ENCODE data around the gene TSPAN4. TPM values are rescaled to one million over a fixed set of nuclear protein-coding genes. Genes with fewer than 3 reads are reported as not detected.

TSPAN4 gene
- total and polyA plus RNA-seq, 9 of the 15 experiments (the other 6 are each of a cell fraction or from before 2014, with no cell fraction given) = 0.07 to 31.0 (median 15.7) TPM

GRCh38 chr11:830295-831117 is 12.1 kb upstream of the TSPAN4 start:
- no peaks in the 10 kb centered on the region for H3K27me3 ChIP-seq (ENCODE audit: control insufficient read depth in 2 of 2, insufficient read depth in 2 of 2, low read length in 2 of 2)
- intact Hi-C loops (cut with micrococcal nuclease) = no loop called here

More at GRCh38 chr11:830295-831117, 12.1 kb upstream of the TSPAN4 start:
- no peak overlapping the region for H3K27ac ChIP-seq (ENCODE audit: extremely low read depth, low read depth, low read length)
- peaks cover 5% of the 10 kb centered on the region for H3K9me1 ChIP-seq (ENCODE audit: control insufficient read depth, insufficient read depth, low read length)
- no peak overlapping the region for H3K4me3 ChIP-seq
- no TSS peak for BruUV-seq (replicated peaks)
- no peak overlapping the region for H3K4me2 ChIP-seq (ENCODE audit: insufficient read depth, low read length)
- TF ChIP-seq NCOA1 (IDR thresholded peaks at IDR 0.05; ENCODE audit: low read depth) (no peak), ZHX1 (conservative IDR thresholded peaks at IDR 0.05; ENCODE audit: low read length) (no peak), POLR2G (IDR thresholded peaks at IDR 0.05; ENCODE audit: low read depth, low read length) (peak; percentile 42), ILF3 (IDR thresholded peaks at IDR 0.05; ENCODE audit: borderline replicate concordance) (no peak), TAF15 (IDR thresholded peaks at IDR 0.05; ENCODE audit: low read depth, low read length) (no peak), TFAP4 (CRISPR knock-in tag; IDR thresholded peaks at IDR 0.05; ENCODE audit: borderline replicate concordance) (peak; percentile 26; the same call in 1 of the 2 replicates), KDM1A (IDR thresholded peaks at IDR 0.05) (no peak), RBFOX2 (IDR thresholded peaks at IDR 0.05; ENCODE audit: low read depth, low read length) (0 out of 2 replicates have a peak, but pooled peaks have one; percentile 37)
- TF ChIP-seq, protein P1, sequence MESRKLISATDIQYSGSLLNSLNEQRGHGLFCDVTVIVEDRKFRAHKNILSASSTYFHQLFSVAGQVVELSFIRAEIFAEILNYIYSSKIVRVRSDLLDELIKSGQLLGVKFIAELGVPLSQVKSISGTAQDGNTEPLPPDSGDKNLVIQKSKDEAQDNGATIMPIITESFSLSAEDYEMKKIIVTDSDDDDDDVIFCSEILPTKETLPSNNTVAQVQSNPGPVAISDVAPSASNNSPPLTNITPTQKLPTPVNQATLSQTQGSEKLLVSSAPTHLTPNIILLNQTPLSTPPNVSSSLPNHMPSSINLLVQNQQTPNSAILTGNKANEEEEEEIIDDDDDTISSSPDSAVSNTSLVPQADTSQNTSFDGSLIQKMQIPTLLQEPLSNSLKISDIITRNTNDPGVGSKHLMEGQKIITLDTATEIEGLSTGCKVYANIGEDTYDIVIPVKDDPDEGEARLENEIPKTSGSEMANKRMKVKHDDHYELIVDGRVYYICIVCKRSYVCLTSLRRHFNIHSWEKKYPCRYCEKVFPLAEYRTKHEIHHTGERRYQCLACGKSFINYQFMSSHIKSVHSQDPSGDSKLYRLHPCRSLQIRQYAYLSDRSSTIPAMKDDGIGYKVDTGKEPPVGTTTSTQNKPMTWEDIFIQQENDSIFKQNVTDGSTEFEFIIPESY (CRISPR knock-in tag; IDR thresholded peaks at IDR 0.05) = peak; percentile 89
- WGBS (ENCODE audit: insufficient coverage, low coverage, missing lambda C conversion rate) = 92% methylated on average over 38 of the region's 78 CpGs
- peaks cover 36% of the 10 kb centered on the region for H3K79me2 ChIP-seq (ENCODE audit: control insufficient read depth, insufficient read depth, low read length)
- peaks cover 7% of the 10 kb centered on the region for H4K20me1 ChIP-seq (replicated peaks; ENCODE audit: control insufficient read depth, insufficient read depth, low read length)
- H3K4me1 ChIP-seq (replicated peaks in 1 of 2; ENCODE audit: control insufficient read depth in 2 of 2, insufficient read depth in 2 of 2, low read length in 2 of 2) = peaks cover 31 to 93% of the 10 kb centered on the region in 2 experiments
- FAIRE-seq (no peak), ATAC-seq (no peak), DNase-seq (ENCODE audit: extremely low read depth in 1 of 4, low spot score in 3 of 4) (no peak)
- H3K9ac ChIP-seq (ENCODE audit: insufficient read depth in 1 of 2, low read depth in 2 of 2, low read length in 2 of 2) = no peak overlapping the region
- H3K9me3 ChIP-seq (replicated peaks; ENCODE audit: control insufficient read depth, insufficient read depth, low read depth, low read length) = no peaks in the 10 kb centered on the region
- H3K36me3 ChIP-seq (ENCODE audit: control insufficient read depth, insufficient read depth, low read length) = peaks cover 18% of the 10 kb centered on the region; the same call in 1 of the 3 replicates
- in situ Hi-C loops (cut with MboI) = no loop called here
- ChIA-PET CTCF (ENCODE audit: low intra/inter-chr PET ratio) (no interaction called here), POLR2A (interaction anchor here (0.8 to 3.2 kb wide), 7 partner anchors 9 to 21 kb away, joined by 4 to 13 read pairs (median 5); partner anchors contain the start of genes PNPLA2 and RPLP2)
- no peak overlapping the region for H2AFZ ChIP-seq (ENCODE audit: low read depth, low read length)

Measured in K562 (cell line).